HepG2 (cell line): ENCODE data around the gene HLA-DOA. TPM values are rescaled to one million over a fixed set of nuclear protein-coding genes. Genes with fewer than 3 reads are reported as not detected.

Source experiments
- GABPB1 ChIP-seq: IDR thresholded peaks from 2 replicates; pipeline ENCODE4 v1.6.1; 2016; ENCODE audit warnings: mild to moderate bottlenecking, missing genetic modification reagents, moderate library complexity, missing compliant biosample characterization
- ISX ChIP-seq: sonication (generic); formaldehyde crosslinking; conservative IDR thresholded peaks from 2 replicates; pipeline ENCODE4 v1.5.0; 2020; ENCODE audit warnings: missing genetic modification reagents
- KDM5B ChIP-seq: sonication (generic); formaldehyde crosslinking; IDR thresholded peaks from 2 replicates; pipeline ENCODE4 v1.4.0; 2020; ENCODE audit warnings: missing genetic modification reagents, mild to moderate bottlenecking, borderline replicate concordance
- NR2F1 ChIP-seq, 2 experiments: fragments of 450-650 bp in 1 of 2; formaldehyde crosslinking in 1 of 2; IDR thresholded peaks; 2 replicates each; pipeline versions ENCODE4 v1.5.0 to v1.6.1; 2016 to 2020; ENCODE audit warnings: mild to moderate bottlenecking in 1 of 2, missing compliant biosample characterization in 1 of 2, missing genetic modification reagents in 1 of 2, moderate library complexity in 1 of 2
- PRMT3 ChIP-seq: sonication (generic); formaldehyde crosslinking; IDR thresholded peaks from 2 replicates; pipeline ENCODE4 v1.8.1; 2022; ENCODE audit warnings: low read depth, mild to moderate bottlenecking, moderate library complexity, missing genetic modification reagents, borderline replicate concordance
- REL ChIP-seq: sonication (generic); formaldehyde crosslinking; conservative IDR thresholded peaks from 2 replicates; pipeline ENCODE4 v1.8.0; 2022; ENCODE audit warnings: mild to moderate bottlenecking, missing genetic modification reagents, moderate library complexity
- SRY ChIP-seq: sonication (generic); formaldehyde crosslinking; IDR thresholded peaks from 2 replicates; pipeline ENCODE4 v1.8.0; 2022; ENCODE audit warnings: mild to moderate bottlenecking, missing genetic modification reagents
- YEATS2 ChIP-seq: sonication (generic); formaldehyde crosslinking; IDR thresholded peaks from 2 replicates; pipeline ENCODE4 v1.4.0; 2020; ENCODE audit warnings: missing genetic modification reagents, borderline replicate concordance
- ZNF160 ChIP-seq: sonication (generic); formaldehyde crosslinking; IDR thresholded peaks from 2 replicates; pipeline ENCODE4 v1.8.0; 2022; ENCODE audit warnings: mild to moderate bottlenecking, inconsistent platforms, missing genetic modification reagents
- ZNF224 ChIP-seq: sonication (generic); formaldehyde crosslinking; IDR thresholded peaks from 2 replicates; pipeline ENCODE4 v1.5.0; 2020; ENCODE audit warnings: mild to moderate bottlenecking, missing genetic modification reagents
- polyA plus RNA-seq, 8 experiments: library from polyadenylated mRNA; depleted of rRNA in 3 of 8; stranded (reverse) in 7 of 8; unstranded in 1 of 8; fragments of >200 nt; fragmentation: Illumina TruSeq in 4 of 8; extraction: Trizol in 4 of 8; gene quantifications; 2 replicates each; pipeline versions ENCODE4 v1.2.1 to v1.2.3, GENCODE V29; 2011 to 2016; ENCODE audit warnings: low read depth in 4 of 8, missing spikeins in 1 of 8, mixed read lengths in 1 of 8; ENCODE audit not compliant: insufficient read depth in 1 of 8
- total RNA-seq, 5 experiments: library from RNA; depleted of rRNA; stranded (reverse); fragments of >200 nt; fragmentation: Illumina TruSeq; extraction: Trizol; gene quantifications; 2 replicates each; pipeline ENCODE4 v1.2.3, GENCODE V29; 2016; ENCODE audit warnings: low read depth in 1 of 5
- TF ChIP-seq, protein P1 (sequence below): sonication (generic); formaldehyde crosslinking; IDR thresholded peaks from 2 replicates; pipeline ENCODE4 v1.5.0; 2020; ENCODE audit warnings: mild to moderate bottlenecking, missing genetic modification reagents, borderline replicate concordance
- TF ChIP-seq, protein P2 (sequence below): sonication (generic); formaldehyde crosslinking; IDR thresholded peaks from 2 replicates; pipeline ENCODE4 v1.8.0; 2022; ENCODE audit warnings: mild to moderate bottlenecking, missing genetic modification reagents, borderline replicate concordance
- TF ChIP-seq, protein P3 (sequence below): sonication (generic); formaldehyde crosslinking; IDR thresholded peaks from 2 replicates; pipeline ENCODE4 v1.4.0; 2020; ENCODE audit warnings: missing genetic modification reagents, borderline replicate concordance
- TF ChIP-seq, protein P4 (sequence below): sonication (generic); formaldehyde crosslinking; IDR thresholded peaks from 2 replicates; pipeline ENCODE4 v1.4.0; 2020; ENCODE audit warnings: low read depth, mild to moderate bottlenecking, missing genetic modification reagents

The HLA-DOA gene
- total and polyA plus RNA-seq, 2 of the 13 experiments (the other 11 are each of a cell fraction or from before 2014, with no cell fraction given), result 0.03 to 0.09 TPM

DNA sequence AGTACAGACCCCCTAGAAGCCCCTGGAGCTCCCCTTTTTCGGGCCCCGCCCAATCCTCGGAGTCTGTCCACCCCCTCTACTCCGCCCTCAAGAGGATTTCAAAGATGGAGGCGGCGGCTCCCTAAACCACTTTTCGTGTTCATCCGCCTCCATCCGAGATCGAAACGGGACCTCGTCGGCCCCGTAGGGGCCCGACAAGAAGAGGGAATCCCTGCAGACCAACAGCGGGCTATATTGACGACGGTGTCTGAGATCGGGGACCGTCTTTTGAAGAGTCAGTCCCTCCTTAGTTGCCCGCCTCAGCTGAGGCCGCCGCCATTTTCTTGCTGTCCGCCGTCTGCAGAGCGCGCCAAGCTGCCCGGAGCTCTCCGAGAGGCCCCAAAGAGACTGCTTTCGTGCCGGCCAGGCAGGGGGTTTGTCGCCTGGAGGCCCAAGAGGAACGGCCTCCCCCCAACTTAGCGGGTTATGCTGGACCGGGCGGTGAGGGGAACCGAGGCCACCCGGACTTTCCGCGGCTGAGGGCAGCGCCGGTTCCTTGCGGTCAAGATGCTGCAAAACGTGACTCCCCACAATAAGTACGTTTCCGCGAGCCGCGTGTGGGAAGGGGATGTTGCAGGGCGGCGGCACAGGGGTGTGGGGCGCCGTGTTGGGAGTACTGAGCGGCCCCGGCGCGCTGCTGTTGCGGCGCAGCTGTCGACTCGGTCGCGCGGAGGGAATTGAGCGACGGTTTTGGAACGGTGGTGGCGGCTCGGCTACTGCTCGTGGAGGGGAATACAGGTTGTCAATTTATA, 36.8 kb downstream of the HLA-DOA start (continued):
- TF ChIP-seq, protein P1, sequence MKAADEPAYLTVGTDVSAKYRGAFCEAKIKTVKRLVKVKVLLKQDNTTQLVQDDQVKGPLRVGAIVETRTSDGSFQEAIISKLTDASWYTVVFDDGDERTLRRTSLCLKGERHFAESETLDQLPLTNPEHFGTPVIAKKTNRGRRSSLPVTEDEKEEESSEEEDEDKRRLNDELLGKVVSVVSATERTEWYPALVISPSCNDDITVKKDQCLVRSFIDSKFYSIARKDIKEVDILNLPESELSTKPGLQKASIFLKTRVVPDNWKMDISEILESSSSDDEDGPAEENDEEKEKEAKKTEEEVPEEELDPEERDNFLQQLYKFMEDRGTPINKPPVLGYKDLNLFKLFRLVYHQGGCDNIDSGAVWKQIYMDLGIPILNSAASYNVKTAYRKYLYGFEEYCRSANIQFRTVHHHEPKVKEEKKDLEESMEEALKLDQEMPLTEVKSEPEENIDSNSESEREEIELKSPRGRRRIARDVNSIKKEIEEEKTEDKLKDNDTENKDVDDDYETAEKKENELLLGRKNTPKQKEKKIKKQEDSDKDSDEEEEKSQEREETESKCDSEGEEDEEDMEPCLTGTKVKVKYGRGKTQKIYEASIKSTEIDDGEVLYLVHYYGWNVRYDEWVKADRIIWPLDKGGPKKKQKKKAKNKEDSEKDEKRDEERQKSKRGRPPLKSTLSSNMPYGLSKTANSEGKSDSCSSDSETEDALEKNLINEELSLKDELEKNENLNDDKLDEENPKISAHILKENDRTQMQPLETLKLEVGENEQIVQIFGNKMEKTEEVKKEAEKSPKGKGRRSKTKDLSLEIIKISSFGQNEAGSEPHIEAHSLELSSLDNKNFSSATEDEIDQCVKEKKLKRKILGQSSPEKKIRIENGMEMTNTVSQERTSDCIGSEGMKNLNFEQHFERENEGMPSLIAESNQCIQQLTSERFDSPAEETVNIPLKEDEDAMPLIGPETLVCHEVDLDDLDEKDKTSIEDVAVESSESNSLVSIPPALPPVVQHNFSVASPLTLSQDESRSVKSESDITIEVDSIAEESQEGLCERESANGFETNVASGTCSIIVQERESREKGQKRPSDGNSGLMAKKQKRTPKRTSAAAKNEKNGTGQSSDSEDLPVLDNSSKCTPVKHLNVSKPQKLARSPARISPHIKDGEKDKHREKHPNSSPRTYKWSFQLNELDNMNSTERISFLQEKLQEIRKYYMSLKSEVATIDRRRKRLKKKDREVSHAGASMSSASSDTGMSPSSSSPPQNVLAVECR (CRISPR knock-in tag), result peak; percentile 62
- TF ChIP-seq GABPB1 (CRISPR knock-in tag) (no peak; the same call in 1 of the 2 replicates), YEATS2 (CRISPR knock-in tag) (peak; percentile 57; the same call in 1 of the 2 replicates), SRY (CRISPR knock-in tag) (peak; percentile 39; the same call in 1 of the 2 replicates), ISX (CRISPR knock-in tag) (no peak), ZNF160 (CRISPR knock-in tag) (0 out of 2 replicates have a peak, but pooled peaks have one; percentile 42), REL (CRISPR knock-in tag) (peak; percentile 94), NR2F1 (CRISPR knock-in tag; IDR thresholded peaks at IDR 0.05) (no peak), KDM5B (no peak), PRMT3 (CRISPR knock-in tag) (no peak; the same call in none of the 2 replicates), ZNF224 (CRISPR knock-in tag) (0 out of 2 replicates have a peak, but pooled peaks have one; percentile 65)
- TF ChIP-seq, protein P2, sequence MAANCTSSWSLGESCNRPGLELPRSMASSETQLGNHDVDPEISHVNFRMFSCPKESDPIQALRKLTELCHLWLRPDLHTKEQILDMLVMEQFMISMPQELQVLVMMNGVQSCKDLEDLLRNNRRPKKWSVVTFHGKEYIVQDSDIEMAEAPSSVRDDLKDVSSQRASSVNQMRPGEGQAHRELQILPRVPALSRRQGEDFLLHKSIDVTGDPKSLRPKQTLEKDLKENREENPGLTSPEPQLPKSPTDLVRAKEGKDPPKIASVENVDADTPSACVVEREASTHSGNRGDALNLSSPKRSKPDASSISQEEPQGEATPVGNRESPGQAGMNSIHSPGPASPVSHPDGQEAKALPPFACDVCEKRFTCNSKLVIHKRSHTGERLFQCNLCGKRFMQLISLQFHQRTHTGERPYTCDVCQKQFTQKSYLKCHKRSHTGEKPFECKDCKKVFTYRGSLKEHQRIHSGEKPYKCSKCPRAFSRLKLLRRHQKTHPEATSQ, result no peak
- TF ChIP-seq, protein P3, sequence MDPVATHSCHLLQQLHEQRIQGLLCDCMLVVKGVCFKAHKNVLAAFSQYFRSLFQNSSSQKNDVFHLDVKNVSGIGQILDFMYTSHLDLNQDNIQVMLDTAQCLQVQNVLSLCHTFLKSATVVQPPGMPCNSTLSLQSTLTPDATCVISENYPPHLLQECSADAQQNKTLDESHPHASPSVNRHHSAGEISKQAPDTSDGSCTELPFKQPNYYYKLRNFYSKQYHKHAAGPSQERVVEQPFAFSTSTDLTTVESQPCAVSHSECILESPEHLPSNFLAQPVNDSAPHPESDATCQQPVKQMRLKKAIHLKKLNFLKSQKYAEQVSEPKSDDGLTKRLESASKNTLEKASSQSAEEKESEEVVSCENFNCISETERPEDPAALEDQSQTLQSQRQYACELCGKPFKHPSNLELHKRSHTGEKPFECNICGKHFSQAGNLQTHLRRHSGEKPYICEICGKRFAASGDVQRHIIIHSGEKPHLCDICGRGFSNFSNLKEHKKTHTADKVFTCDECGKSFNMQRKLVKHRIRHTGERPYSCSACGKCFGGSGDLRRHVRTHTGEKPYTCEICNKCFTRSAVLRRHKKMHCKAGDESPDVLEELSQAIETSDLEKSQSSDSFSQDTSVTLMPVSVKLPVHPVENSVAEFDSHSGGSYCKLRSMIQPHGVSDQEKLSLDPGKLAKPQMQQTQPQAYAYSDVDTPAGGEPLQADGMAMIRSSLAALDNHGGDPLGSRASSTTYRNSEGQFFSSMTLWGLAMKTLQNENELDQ (CRISPR knock-in tag), result no peak
- TF ChIP-seq, protein P4, sequence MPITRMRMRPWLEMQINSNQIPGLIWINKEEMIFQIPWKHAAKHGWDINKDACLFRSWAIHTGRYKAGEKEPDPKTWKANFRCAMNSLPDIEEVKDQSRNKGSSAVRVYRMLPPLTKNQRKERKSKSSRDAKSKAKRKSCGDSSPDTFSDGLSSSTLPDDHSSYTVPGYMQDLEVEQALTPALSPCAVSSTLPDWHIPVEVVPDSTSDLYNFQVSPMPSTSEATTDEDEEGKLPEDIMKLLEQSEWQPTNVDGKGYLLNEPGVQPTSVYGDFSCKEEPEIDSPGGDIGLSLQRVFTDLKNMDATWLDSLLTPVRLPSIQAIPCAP (CRISPR knock-in tag), result no peak
